GM12878 (cell line): ENCODE measurements around the gene EVA1A.

Experiments
- CBFB ChIP-seq: IDR thresholded peaks from 2 replicates; pipeline ENCODE4 v1.6.1; 2016; ENCODE audit warnings: antibody characterized with exemption, low read depth
- HCFC1 ChIP-seq: fragments of 150-350 bp; IDR thresholded peaks from 2 replicates; pipeline ENCODE4 v1.6.1; 2014; ENCODE audit warnings: low read length
- RCOR1 ChIP-seq: conservative IDR thresholded peaks from 2 replicates; pipeline ENCODE4 v1.6.1; 2012; ENCODE audit warnings: low read depth, low read length, improper control_type of control experiment
- TF ChIP-seq, protein P1 (sequence below): IDR thresholded peaks from 2 replicates; pipeline ENCODE4 v1.6.1; 2012; ENCODE audit warnings: mild to moderate bottlenecking, low read depth, low read length

DNA sequence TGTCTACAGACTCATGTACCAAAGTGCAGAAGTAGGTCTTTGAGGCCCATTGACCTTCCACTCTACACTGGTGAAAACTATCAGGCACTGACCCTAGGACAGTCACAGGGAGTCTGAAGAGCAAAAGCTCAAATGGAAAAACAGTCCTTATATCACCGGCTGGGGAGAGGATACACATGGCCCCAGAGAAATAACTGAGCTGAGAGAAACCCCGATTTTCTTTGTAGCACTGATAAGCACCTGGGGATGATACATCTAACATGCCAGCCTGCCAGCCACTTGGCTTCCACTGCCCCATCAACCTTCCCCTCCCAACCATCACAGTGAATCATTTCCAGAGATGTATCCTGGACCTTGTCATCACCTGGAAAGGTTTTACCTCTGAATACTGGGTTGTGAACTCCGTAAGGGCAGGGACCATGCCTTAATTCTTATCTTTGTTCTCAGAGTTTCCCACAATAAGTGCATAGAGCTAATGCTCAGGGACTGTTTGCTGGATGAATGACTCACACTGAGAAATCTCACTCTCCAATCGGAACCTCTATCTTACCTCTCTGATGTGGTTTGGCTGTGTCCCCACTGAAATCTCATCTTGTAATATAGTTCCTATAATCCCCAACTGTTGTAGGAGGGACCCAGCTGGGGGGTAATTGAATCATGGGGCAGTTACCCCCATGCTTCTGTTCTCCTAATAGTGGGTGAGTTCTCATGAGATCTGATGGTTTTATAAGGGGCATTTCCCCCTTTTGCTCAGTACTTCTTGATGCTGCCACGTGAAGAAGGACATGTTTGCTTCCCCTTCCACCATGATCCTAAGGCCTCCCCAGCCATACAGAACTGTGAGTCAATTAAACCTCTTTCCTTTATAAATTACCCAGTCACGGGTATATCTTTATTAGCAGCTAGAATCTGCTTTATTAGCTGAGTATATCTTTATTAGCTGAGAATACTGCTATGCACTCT is 37.1 kb downstream of the EVA1A start:
- TF ChIP-seq HCFC1 (no peak), RCOR1 (no peak), CBFB (no peak)
- TF ChIP-seq, protein P1, sequence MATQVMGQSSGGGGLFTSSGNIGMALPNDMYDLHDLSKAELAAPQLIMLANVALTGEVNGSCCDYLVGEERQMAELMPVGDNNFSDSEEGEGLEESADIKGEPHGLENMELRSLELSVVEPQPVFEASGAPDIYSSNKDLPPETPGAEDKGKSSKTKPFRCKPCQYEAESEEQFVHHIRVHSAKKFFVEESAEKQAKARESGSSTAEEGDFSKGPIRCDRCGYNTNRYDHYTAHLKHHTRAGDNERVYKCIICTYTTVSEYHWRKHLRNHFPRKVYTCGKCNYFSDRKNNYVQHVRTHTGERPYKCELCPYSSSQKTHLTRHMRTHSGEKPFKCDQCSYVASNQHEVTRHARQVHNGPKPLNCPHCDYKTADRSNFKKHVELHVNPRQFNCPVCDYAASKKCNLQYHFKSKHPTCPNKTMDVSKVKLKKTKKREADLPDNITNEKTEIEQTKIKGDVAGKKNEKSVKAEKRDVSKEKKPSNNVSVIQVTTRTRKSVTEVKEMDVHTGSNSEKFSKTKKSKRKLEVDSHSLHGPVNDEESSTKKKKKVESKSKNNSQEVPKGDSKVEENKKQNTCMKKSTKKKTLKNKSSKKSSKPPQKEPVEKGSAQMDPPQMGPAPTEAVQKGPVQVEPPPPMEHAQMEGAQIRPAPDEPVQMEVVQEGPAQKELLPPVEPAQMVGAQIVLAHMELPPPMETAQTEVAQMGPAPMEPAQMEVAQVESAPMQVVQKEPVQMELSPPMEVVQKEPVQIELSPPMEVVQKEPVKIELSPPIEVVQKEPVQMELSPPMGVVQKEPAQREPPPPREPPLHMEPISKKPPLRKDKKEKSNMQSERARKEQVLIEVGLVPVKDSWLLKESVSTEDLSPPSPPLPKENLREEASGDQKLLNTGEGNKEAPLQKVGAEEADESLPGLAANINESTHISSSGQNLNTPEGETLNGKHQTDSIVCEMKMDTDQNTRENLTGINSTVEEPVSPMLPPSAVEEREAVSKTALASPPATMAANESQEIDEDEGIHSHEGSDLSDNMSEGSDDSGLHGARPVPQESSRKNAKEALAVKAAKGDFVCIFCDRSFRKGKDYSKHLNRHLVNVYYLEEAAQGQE: no peak
